Renal pelvis (tissue), 4 donors: ENCODE results near the gene VPS37B. TPM values are rescaled to one million over a fixed set of nuclear protein-coding genes. Genes with fewer than 3 reads are reported as not detected.
A peak's percentile ranks its signal among the peaks of the same experiment; 100 is the strongest.

ENCODE experiments used
- DNase-seq: peaks from one replicate; pipeline ENCODE4 v3.0.0-alpha.2; 2013
- polyA plus RNA-seq, 3 donors: library from polyadenylated mRNA; unstranded; fragments of 120-200 nt; gene quantifications; one replicate each; pipeline ENCODE4 v1.2.1, GENCODE V29; 2013; ENCODE audit not compliant: insufficient read length in 3 of 3

VPS37B gene
- polyA plus RNA-seq, 3 donors: 23.8 to 30.0 (median 26.4) TPM

DNA sequence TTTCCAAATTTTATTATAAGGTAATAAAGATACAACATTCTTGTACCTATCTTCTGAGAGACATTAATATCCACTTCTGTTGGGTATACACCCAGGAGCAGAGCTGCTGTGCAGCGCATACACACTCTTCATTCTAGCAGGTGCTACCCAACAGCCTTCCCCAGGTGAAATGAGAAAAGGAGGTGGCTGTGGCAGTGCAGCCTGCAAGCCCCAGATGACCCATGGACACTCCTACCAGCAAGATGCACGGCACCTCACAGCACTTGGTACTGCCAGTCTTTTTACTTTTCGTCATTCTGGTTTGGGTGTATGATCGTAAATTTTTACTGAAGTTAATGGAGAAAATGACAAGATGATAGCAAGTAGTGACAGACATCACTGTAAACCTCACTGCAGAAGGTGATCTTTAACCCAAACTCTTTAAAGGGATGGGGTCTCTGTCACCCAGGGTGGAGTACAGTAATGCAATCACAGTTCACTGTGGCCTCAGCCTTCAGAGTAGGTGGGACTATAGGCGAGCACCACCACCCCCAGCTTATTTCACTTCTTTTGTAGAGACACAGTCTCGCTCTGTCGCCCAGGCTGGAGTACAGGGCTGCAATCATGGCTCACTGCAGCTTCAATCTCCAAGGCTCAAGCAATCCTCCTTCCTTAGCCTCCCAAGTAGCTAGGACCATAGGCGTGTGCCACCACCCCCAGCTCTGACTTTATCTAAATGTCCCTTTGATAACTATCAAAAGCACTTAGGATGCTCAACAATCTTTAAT, 26.5 kb downstream of the VPS37B start:
- no peak for DNase-seq

DNA sequence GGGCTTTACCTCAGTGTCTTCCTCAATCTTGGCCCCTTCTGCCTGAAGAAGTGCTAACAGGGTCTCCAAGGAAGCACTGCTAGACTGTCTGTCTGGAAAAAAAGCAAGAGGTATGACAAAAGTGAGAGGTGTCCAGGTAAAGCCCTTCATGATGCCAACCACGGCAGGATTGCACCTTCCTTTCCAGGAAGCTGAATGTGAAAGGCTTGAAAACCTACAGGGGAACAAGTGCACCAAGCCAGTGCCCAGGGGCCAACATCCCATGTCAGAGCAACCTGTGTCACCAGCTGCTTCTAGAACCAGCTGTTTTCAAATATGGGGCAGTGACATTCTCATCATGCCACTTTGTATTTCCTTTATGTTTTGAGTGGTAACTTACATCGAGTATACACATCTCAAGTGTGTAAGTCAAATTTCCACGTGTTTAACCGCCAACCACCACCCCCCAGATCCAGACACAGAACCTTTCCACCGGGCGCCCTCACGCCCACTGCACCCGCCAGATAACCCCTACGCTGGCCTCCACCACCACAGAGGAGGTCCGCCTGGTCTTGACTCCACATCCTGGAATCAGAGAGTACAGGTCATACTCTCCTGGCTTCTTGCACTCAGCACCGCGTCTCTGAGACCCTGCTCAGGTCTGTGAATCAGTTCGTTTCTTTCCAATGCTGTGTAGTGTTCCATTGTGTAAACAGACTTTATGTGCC, 27.3 kb downstream of the VPS37B start:
- DNase-seq: no peak

DNA sequence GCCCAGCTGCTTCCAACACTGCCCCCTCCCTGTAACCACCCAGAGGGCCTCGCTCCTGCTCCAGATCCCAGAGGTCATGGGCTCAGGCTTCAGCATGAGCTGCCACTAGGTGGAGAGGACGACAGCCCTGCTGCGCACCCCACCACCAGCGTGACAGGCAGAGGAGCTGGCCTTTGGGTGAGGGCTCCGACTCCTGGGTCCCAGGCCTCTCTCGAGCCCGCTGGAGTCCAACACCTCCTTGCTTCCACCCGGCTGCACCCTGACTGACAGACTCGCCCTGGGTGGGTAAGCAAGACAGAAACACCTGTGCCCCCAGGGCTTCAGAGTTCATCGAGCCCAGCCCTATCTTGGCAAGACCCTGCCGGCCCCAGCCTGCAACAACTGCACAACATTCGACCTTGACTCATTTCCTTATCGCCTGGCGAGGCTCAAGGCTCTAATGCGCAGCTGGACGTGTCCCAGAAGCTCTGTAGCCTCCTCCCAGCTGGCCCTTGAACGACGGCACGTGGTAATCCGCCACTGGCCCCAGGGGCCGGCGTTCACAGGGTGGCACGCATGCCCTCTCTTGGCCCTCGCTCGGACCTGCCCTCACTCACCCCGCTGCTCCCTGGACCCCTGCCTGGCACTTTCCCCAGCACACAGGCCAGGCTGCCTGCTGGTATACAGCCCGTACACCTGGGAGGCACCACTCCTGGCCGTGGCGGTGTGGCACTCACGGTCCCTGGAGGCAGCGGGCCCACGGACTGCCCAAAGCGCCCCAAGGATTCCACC, 28.0 kb downstream of the VPS37B start:
- no peak for DNase-seq

DNA sequence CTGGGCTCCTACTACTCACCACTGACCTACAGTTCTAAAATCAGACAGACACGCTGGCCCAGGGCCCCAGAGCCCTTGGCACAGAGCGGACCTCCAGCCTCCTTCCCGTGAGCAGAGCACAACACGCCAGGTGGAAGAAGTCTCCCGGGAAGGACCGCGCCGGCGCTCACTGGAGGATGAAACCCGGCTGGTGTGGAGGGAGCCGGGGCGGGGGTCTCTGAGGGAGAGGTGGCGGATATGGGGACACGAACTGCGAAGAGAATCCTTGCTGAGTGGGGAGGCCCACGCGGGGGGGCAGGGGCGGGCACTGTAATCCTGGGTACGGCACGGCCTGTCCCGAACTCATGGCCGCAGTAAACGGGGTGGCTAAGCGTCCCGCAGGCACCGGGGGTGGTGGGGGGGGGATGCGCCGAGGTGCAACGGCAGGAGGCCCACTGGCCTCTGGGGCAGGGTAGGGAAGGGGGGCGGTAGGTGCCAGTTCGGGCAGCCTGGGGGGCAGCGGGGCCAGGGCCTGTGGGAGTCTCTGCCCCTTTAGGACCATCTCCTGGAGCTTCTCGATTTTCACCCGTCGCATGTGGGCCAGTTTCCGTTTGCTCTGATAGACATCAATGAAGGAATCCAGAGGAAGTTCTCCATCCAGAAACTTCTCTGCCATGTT, 28.8 kb downstream of the VPS37B start:
- no peak for DNase-seq

DNA sequence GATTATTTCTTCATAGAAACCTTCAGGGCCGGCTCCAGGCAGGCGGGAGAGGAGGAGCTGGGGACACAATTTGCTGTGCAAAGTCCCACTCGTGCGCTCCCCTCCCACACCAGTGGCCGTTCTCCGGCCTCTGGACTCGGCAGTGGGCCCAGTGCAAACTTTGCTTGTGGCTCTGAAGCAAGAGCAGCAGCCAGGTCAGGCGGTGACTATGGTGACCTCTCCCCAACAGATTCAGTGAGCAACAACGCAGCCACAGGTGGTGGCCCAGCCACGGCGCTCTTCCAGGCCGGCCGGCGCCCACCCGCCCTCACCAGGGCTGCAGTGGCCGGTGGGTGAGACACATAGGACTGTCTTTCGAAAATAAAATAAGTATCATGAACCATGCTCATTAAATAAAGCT, 29.5 kb downstream of the VPS37B start:
- no peak for DNase-seq

DNA sequence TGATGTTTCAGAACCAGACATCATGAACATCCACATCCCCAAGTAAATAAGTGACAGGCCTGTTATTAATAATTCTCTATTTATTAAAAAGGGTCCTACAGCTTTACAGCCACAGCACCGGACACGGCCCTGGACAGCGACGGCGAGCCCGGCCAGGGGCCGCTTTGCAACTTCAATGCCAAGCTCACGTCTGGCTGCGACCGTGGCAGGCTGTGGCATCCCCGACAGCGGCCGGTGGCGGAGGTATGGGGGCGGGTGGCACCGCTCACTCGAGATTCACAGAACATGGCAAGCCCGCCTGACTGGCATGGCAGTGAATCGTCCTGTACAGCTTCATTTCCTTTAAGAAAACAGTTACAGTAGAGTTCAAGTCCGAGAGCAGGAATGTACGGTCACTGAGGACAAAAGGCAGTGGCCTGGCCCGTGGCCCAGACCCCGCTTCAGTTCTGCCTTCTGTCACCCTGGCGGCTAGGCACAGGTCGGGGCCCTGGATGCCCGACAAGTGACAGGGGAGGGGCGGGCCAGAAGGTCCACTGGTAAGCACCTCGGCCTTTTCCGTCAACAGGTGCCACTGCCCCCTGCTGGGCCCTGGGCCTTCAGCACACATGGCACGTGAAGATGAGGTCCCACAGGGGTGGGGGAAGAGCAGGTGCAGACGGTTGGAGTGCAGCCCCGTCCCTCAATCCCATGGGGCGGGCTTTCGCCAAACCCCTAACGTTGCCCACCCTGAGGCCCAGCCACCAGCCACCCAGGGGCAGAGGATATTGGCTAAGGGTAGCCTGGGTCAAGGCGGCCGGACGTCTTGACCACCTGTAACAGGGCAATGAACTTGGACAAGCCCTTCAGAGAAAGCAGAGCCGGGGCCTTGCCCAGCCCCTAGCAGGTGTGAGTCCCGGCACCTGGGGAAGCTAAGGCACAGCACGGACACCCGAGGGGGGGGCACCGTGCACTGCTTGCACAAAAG, 30.4 kb downstream of the VPS37B start:
- DNase-seq: no peak

DNA sequence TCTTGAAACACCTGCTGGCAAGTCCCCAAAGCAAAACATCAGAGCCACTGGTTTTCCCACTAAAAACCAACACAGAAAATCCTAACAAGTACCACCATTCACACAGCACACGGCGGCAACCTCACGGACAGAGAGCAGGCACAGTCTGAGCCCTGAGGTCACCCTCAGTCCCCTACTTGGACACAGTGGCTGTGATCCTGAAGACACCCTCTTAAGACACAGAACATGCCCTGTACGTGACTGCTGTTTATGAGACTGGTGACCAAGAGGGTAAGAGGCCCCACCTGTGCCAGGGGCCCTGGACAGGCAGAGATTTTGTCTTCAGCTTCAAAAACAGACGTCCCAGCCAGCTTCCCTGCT, 31.1 kb downstream of the VPS37B start:
- DNase-seq: no peak

DNA sequence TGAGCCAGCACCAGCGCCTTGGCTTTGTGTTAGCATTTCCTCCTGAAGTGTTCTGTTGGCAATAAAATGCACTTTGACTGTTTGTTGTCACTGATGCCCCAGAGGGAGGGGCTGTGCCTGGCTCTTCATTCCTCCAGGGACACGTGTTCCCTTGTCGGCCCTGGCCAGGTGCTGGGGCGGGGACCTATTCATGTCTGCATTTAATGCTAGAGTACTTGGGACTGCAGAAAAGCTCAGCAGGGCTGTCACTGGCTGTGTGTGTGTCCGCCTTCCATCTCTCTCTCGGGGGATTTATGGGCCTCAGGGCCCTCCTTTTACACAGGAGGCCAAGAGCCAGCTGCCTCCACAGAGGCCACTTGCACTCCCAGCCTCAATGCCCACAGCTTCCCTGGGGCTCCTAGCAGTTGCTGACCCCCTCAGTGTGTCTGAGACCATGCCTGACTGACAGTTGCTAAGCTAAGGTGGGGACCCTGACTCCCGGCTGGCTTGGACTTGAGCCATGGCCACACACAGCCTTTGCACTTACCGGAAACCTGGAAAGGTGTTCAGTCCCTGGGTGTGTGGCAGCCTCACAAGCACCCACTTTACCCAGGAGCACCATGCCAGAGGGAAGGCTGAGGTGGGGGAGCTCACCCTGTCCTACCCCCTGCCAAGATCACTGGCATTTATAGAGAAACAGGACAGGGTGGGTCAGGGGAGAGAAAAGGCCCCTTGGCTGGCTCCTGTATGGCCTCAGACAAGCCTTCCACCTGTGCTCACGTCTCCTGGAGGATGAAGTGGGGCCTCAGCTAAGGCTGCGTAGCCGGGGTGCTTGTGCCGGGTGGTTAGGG, 32.8 kb downstream of the VPS37B start:
- DNase-seq: no peak

DNA sequence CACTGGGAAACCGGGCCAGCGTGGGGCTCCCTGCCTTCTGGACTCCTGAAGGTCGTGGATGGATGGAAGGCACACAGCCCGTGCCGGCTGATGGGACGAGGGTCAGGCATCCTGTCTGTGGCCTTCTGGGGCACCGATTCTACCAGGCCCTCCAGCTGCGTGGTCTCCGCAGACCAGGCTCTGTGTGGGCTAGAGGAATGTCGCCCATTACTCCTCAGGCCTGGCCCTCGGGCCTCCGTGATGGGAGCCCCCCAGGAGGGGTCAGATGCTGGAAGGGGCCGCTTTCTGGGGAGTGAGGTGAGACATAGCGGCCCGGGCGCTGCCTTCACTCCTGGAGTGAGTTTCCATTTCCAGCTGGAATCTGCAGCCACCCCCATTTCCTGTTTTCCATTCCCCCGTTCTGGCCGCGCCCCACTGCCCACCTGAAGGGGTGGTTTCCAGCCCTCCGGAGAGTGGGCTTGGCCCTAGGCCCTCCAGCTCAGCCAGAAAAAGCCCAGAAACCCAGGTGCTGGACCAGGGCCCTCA, 33.8 kb downstream of the VPS37B start:
- DNase-seq: no peak

DNA sequence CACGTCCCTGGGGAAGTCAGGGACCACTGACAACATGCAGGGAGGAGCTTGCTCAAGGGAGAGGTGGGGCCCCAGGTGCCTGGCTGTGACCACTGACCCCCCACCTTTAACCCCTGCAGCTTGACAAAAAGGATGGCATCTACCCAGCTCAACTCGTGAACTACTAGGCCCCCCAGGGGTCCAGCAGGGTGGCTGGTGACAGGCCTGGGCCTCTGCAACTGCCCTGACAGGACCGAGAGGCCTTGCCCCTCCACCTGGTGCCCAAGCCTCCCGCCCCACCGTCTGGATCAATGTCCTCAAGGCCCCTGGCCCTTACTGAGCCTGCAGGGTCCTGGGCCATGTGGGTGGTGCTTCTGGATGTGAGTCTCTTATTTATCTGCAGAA, 34.3 kb downstream of the VPS37B start:
- no peak for DNase-seq

DNA sequence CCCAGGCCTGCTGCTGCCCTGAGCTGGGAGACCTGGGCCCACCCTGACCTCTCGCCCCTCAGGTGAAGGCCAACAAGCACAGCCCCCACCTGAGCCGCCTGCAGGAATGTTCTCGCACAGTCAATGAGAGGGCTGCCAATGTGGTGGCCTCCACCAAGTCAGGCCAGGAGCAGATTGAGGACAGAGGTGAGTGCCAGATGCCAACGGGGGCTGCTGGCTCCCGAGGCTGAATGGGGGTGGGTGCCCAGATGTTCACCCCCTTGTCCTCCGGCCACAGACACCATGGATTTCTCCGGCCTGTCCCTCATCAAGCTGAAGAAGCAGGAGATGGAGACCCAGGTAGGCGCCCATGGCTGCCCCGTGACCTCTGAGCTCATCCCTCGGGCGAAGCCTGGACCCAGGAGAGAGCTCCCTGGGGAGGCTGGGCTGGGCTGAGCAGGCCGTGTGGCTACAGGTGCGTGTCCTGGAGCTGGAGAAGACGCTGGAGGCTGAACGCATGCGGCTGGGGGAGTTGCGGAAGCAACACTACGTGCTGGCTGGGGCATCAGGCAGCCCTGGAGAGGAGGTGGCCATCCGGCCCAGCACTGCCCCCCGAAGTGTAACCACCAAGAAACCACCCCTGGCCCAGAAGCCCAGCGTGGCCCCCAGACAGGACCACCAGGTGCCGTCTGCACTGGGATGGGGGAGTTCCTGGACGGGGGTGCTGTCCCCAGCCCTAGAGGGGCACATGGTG, 34.9 kb downstream of the VPS37B start:
- DNase-seq: no peak

DNA sequence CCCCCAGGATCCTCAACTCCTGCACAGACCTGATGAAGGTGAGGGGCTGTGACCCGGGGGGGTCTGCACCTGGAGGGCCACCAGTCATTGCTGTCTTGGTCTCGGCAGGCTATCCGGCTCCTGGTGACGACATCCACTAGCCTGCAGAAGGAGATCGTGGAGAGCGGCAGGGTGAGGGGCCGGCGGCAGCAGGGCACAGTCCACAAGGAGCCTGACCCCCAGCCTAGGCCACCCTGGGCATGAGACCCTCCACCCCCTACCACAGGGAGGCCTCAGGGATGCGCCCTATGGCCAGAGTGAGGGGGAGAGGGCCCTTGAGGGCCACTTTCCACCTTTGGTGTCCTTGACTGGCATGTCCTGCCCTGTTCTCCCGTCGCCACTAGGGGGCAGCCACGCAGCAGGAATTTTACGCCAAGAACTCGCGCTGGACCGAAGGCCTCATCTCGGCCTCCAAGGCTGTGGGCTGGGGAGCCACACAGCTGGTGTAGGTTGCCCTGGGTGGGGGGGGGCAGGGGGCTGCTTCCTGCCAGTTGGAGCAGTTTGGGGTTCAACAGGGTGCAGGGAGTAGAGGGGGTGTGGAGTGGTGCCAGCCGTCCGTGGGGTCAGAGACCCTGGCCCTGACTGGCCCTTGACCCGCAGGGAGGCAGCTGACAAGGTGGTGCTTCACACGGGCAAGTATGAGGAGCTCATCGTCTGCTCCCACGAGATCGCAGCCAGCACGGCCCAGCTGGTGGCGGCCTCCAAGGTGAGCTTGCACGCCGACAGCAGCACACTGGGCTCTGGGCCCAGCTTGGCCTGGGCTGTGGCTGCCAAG, 35.7 kb downstream of the VPS37B start:
- DNase-seq: peak; percentile 69

DNA sequence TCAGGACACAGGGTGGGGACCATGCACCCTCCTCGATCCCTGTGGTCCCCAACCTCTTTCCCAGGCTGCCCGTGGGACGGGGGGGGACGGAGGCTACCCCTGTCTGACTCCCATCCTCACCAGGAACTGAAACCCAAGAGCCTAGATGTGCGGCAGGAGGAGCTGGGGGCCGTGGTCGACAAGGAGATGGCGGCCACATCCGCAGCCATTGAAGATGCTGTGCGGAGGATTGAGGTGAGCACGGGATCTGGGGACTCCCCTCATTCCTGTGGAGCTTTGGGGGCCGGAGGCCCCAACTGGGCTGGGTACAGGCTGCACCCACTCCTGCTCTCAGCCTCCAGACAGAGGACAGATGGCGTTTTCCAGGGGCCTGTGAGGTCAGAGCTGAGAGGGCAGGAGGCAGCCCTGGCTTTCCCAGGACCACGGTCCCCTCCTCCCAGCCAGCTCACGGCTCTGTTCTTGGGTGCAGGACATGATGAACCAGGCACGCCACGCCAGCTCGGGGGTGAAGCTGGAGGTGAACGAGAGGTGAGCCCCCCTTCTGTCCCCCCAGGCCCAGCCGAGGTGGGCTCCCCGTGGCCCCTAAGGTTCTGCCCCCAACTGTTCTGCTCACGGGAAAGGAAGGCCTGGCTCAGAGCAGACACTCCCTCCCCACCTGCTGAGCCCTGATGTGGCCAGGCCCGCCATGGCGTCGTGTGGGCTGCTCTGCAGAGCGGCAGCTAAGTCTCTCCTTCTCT, 36.5 kb downstream of the VPS37B start:
- no peak for DNase-seq

DNA sequence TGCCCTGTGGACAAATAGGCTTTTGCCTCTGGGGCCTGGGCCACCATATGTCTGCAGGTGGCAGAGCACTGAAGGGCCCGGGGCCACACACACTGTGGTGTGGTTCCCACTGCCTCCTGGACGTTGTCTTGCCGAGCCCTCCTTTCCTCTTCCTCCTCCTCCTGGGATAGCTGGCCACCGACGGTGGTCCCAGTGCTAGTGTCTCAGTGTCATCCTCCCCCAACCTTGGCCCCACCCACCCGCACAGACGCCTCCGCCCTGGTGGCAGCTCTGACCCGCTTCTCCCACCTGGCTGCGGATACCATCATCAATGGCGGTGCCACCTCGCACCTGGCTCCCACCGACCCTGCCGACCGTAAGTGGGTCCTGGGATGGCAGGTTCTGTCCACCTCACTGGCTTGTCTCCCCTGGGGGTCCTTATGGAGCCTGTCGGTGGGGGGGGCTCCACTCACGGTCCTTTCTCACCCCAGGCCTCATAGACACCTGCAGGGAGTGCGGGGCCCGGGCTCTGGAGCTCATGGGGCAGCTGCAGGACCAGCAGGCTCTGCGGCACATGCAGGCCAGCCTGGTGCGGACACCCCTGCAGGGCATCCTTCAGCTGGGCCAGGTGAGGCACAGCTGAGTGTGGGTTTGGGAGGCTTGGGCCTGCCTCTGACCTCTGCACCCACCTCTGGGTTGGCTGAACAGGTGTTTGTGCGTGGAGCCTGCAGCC, 37.2 kb downstream of the VPS37B start:
- no peak for DNase-seq

DNA sequence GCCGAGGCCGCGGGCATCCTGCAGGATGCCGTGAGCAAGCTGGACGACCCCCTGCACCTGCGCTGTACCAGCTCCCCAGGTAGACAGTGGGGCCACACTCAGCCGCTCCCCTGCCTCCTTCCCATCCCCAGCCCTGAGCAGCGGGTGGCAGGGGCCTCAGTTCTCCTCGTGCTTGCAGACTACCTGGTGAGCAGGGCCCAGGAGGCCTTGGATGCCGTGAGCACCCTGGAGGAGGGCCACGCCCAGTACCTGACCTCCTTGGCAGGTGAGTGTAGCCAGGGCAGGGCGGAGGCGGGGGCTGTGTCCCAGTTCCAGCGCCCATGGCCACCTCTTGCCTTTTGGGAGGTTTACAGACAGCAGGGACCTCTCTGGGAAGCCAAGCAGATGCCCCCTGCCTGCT, 37.8 kb downstream of the VPS37B start:
- no peak for DNase-seq

DNA sequence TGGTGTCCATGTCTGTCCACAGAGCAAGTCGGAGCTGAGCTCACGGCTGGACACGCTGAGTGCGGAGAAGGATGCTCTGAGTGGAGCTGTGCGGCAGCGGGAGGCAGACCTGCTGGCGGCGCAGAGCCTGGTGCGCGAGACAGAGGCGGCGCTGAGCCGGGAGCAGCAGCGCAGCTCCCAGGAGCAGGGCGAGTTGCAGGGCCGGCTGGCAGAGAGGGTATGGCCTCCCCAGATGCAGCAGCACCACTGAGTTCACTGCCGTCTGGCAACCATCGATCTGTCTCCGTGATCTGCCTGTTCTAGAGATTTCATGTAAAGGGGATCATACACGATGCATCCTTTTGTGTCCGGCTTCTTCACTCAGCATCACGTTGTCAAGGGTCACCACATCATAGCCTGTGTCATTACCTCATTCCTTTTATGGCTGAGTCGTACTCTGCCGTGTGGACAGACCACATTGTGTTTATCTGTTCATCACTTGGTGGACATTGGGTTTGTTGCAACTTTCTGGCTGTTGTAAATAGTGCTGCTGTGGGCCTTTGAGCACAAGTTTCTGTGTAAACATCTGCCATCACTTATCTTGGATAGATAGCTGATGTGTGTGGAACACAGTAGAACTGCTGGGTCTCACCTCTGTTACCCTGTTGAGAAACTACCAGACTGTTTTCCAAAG, 38.8 kb downstream of the VPS37B start:
- DNase-seq: no peak
